ENCODE results near the gene ABHD10. TPM values are rescaled to one million over a fixed set of nuclear protein-coding genes. Genes with fewer than 3 reads are reported as not detected.

Gene ABHD10
- total RNA-seq, 1 experiment from 2014 or later: 21.8 TPM

DNA sequence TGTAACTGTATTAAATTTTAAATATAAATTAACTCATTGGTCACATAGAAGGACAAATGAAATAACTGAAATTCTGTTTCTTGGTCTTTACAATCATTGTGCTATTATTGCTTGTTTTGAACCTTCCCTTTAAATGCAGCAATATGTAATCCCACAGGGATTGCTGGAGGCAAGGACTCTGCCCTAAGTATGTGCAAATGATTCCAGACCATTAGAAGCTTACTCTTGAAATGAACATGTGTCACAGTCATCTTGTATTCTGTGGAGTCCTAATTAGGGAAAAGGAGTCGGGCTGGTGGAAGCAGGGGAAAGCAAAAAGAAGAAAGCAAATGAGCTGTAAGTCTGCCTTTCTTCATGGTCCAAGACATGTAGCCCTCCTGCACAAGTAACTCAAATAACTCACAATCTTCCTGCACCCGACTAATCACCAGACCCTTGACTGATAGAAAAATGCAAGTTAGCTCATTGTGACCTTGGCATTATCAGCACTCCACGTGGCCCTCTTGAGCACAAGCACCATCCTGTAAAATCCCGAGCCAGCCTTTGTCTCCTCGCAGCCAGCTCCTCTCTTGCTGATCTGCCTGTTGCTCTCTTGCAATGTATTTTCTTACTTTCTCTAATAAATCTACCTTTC, 53.4 kb downstream of the ABHD10 start:
- H3K27ac ChIP-seq (ENCODE audit: insufficient read length, low read depth, low read length): no peak overlapping the region
- H2AFZ ChIP-seq (ENCODE audit: low read length): no peak overlapping the region
- no peak overlapping the region for H2BK120ac ChIP-seq (ENCODE audit: low read depth, low read length, poor library complexity, severe bottlenecking)
- H3K4ac ChIP-seq (ENCODE audit: low read depth, low read length): no peak overlapping the region
- Mint-ChIP-seq H3K27ac (no peak overlapping the region), H3K9me3 (peaks cover 27 to 29% of the 10 kb centered on the region in 2 experiments), H3K36me3 (ENCODE audit: insufficient read depth in 1 of 3, low read depth in 3 of 3) (peaks cover 12 to 22% (median 18%) of the 10 kb centered on the region in 3 experiments), H3K4me3 (no peak overlapping the region), H3K4me1 (peaks cover 5 to 9% of the 10 kb centered on the region in 2 experiments; a peak in 3 of 4 replicates), H3K27me3 (ENCODE audit: low read depth) (no peaks in the 10 kb centered on the region)
- H2BK5ac ChIP-seq (ENCODE audit: insufficient read length, low read length): no peak overlapping the region
- WGBS (ENCODE audit: extremely low coverage, insufficient read length, low lambda C conversion rate): no CpG with 5 or more reads among the region's 5 CpGs
- H4K5ac ChIP-seq (ENCODE audit: insufficient read length, low read depth, low read length): no peak overlapping the region
- H3K79me2 ChIP-seq (ENCODE audit: insufficient read depth, low read length): no peaks in the 10 kb centered on the region
- no peak overlapping the region for H3K4me2 ChIP-seq (ENCODE audit: insufficient read depth, insufficient read length, low read length)
- no peak for TF ChIP-seq CTCF (conservative IDR thresholded peaks at IDR 0.05)
- no peak overlapping the region for H4K8ac ChIP-seq (replicated peaks; ENCODE audit: insufficient read length, low read depth, low read length)
- H4K91ac ChIP-seq (ENCODE audit: insufficient read length, low read depth, low read length): no peak overlapping the region
- H2AK5ac ChIP-seq (ENCODE audit: insufficient read length, low read length): no peak overlapping the region
- H3K23ac ChIP-seq (ENCODE audit: insufficient read length, low read depth, low read length): no peak overlapping the region
- H2BK20ac ChIP-seq (ENCODE audit: low read depth, low read length, poor library complexity, severe bottlenecking): no peak overlapping the region
- H3K23me2 ChIP-seq (ENCODE audit: insufficient read length, low read depth, low read length, poor library complexity, severe bottlenecking): no peaks in the 10 kb centered on the region
- H3K9me3 ChIP-seq (ENCODE audit: control insufficient read depth, low read depth, low read length): no peaks in the 10 kb centered on the region
- no peaks in the 10 kb centered on the region for H3K4me1 ChIP-seq (ENCODE audit: insufficient read depth, low read length)
- no peak overlapping the region for H2BK15ac ChIP-seq (ENCODE audit: low read depth, low read length)
- no peak overlapping the region for H3K18ac ChIP-seq (ENCODE audit: insufficient read length, low read depth, low read length)
- no peak overlapping the region for H3K9ac ChIP-seq (ENCODE audit: extremely low read depth, insufficient read length, low read length)
- H3K27me3 ChIP-seq (ENCODE audit: insufficient read depth, low read length): no peaks in the 10 kb centered on the region
- DNase-seq: no peak
- no peak overlapping the region for H3K56ac ChIP-seq (ENCODE audit: insufficient read length, low read depth, low read length)
- H3T11ph ChIP-seq (ENCODE audit: low read length): no peak overlapping the region
- no peak overlapping the region for H3K14ac ChIP-seq (ENCODE audit: insufficient read depth, low read length)
- H3K79me1 ChIP-seq (ENCODE audit: insufficient read depth, low read depth, low read length, poor library complexity, severe bottlenecking): no peaks in the 10 kb centered on the region
- H4K20me1 ChIP-seq (ENCODE audit: control insufficient read depth, insufficient read depth, insufficient read length): no peaks in the 10 kb centered on the region
- no peak overlapping the region for H2BK12ac ChIP-seq (ENCODE audit: insufficient read length, low read depth, low read length)
